ENCODE results near the gene TUB.

Gene TUB

DNA sequence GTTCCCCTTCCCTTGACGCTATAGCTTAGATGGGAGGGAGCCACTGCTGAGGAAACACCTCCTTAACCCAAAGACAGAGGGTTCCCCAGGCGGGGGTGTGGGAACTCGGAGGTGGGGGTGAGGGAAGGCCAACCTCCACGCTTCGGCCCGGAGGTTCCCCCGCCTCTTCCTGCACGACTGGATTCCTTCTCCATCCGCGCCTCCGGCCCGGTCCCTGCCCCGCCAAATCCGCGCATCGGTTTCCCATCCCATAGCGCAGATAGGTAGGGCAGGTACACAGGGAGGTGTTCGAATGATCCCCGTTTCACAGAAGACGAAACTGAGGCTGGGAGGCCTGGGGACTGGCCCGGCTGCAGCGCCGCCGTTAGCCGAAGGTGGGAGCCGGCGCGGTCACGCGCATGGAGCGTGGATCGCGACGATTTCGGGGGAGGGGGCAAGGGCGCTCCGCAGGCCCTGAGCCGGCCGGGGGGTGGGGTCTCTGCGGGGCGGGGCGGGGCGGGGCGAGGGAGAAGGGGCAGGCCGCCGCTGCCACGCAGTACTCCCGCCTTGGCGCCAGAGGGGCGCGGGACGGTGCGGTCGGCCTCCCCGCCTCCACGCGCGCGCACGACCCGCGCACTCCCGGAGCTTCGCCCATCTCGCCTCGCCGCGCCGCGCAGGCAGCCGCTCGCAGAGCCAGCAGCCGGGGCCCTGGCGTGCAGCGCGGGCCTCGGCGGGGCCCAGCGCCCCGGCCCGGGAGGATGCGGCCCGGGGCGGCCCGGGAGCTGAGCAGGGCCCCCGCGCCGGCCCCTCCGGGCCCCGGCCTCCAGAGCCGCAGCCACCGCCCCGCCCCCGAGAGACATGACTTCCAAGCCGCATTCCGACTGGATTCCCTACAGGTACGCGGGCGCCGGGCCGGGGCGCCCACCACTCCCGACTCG is at the start of gene TUB:
Gene TUB (plus strand): TSS at position 538 of the 917 bp plus-strand sequence. CDS start 300 bp downstream, at position 838.
- DNase-seq (ENCODE audit: low read depth in 2 of 2): peak in 1 of 2 experiments; percentile 16

- no peak for DNase-seq (ENCODE audit: low read depth in 2 of 2)
These were observed 49.5 kb upstream of the TUB start for GRCh38 chr11:8031248-8032115.

DNA sequence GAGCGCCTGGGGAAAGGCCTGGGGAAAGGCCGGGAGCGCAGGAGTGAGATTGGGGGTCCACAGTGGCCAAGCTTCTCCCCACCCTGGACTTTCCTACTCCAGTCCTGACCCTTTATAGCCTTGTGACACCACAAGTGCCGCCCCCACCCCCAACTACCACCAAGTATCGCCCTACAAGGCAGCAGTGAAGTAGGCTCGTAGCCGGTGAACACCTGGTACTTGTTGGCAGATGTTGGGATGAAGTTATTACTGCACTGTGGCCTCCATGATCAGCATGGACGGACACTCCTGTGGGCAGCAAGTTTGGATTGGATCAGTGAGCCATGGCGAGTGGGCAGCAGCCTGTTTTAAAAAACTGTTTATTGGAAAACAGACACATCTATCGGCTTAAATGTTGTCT is 48.9 kb upstream of the TUB start:
- DNase-seq (ENCODE audit: low read depth in 2 of 2): no peak

DNA sequence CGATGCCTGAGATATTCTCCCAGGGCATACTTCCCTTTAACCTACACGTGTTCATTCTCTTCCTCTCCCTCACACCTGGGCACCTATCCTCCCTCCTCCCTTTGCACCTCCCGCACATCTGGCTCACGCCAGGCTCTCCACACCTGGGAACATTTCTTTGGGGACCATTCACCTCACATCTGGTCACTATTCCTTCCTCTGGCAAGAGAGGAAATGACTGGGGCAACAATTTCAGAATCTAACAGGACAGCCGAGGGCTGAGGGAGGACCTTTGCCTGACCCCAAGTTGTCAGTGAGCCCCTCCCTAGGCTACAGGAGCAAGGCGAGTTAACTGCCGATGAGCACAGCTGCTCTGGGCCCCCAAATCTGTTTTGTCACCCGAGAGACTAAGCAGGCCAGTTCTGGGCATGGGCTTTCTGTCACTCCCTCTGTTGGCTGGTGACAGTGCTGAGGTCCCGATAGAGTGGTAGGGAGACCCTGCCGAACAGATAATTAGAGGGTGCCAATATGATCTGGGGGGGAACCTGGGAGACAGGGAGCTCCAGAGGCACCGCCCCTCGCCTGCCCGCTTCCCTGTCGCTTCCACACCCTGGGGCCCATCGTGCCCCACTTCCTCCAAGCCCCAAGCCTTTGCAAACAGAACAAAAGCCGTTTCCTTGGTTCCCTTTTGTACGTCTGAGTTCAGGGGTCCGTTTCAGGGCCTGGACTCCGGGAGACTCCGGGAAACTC is 48.3 kb upstream of the TUB start:
- DNase-seq (ENCODE audit: low read depth in 2 of 2): no peak

- DNase-seq (ENCODE audit: low read depth in 2 of 2): peak; percentile 18 to 27
These were observed 47.5 kb upstream of the TUB start for GRCh38 chr11:8033305-8034105.

GRCh38 chr11:8034106-8034585 is 46.9 kb upstream of the TUB start:
- DNase-seq (ENCODE audit: low read depth in 2 of 2): no peak

DNA sequence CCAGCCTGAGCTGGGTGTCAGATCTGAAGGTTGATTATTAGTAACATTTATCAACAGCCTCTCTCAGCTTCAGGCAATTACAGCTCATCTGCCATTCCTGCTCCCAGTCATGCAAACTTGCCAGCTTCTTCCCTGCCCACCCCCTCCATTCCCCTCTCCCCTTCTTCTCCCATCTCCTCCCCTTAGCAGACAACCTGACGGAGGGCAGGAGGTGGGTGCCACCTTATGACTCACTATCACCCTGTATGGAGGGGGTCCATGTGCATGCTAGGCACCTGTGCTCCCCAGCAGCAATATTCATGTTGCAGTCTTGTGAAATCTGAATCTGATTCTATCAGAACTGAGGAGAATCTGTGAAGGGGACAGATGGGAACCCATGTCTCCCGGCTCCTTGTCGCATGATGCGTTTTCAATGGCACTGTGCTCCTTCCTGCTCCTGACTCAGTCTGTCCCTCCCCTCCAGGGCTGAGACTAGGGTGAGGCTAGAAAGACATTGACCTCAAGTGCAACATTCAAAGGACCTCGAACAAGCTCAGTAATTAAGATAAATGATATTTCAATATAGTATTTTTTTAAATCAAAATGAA is 46.3 kb upstream of the TUB start:
- no peak for DNase-seq (ENCODE audit: low read depth in 2 of 2)

DNA sequence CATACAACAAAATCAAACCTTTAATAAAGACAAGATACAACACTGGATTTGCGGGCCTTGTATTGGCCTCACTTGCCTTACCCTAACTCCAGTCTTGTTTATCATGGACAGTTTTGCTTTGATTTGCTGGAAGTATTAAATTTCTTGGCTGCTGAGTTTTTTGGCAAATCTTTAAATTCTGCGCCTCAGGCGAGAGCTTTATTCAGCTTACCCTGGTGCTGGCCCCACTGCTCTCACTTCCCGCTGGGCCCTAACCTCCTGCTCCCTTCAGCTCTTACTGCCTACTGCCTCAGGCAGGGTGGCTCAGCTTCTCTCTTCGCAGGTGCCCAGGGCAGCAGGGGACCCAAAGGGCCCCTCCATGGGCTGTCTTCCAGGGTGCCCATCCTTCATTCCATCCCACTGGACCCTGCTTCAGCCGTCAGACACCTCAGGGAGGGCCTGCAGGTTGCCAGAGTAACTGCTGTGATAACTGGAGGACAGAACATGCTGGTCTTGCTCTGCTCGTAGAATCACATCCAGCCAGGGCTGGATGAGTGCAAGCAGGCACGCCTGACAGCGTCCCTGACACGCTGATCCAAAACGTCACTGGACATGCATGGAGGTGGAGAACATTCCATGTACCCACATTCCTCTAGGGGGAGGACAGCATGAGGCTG is 45.7 kb upstream of the TUB start:
- DNase-seq (ENCODE audit: low read depth in 2 of 2): no peak

DNA sequence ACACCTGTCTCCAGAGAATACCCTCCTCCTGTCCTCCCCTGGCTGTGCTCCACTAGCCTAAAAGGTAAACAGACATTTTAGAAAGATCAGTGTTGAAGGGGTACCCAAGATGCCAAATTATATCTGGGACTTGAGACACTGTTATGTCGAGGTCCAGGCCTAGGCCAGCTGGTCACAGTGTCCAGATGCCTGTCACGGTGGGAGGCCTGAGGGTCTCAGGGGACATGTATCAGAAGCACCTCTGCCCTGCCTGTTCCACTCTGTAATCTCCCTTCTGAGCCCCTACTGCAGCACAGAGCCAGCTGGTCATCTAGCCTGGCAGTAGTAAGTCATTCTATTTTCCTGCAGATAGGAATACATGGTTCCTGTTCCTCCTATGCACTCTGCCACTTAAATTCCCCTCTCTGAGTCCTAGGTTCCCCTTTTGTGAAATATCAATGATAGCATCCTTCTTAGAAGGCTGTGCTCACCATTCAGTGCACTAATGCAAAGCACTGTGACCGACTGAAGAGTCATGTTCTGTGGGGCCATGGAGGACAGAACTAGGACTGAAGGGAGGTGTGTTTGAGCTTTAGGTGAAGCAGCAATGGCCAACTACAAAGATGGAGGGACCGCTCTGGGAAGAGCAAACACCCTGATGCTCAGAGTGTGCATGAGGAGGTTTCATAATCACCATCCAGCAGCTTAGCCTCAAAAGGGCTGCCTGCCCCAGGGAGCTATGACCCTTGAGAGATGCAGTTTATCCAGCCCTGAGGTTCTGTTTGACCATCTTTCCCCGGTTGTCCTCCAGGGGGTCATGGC is 44.8 kb upstream of the TUB start:
- DNase-seq (ENCODE audit: low read depth in 2 of 2): no peak

DNA sequence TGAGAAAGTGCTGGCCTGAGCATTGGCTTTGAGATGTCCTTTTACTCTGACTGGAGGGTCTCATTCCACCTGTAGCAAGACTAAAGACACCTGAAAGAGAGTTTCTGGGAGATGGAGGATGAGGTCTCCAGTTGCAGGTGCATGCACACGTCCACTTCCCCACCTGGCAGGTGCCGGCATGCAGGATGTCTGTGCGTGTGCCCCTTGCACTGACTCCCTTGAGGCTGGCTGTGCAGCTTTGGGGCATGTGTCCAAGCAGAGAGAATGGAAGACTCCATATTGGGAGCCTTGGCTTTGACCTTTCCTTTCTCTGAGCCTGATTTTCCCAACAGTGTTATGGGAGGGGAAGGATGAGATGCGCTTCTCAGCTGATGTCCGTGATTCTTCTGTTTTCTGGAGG is 44.0 kb upstream of the TUB start:
- DNase-seq (ENCODE audit: low read depth in 2 of 2): no peak

GRCh38 chr11:8038393-8038792 is 42.6 kb upstream of the TUB start:
- no peak for DNase-seq (ENCODE audit: low read depth in 2 of 2)

DNA sequence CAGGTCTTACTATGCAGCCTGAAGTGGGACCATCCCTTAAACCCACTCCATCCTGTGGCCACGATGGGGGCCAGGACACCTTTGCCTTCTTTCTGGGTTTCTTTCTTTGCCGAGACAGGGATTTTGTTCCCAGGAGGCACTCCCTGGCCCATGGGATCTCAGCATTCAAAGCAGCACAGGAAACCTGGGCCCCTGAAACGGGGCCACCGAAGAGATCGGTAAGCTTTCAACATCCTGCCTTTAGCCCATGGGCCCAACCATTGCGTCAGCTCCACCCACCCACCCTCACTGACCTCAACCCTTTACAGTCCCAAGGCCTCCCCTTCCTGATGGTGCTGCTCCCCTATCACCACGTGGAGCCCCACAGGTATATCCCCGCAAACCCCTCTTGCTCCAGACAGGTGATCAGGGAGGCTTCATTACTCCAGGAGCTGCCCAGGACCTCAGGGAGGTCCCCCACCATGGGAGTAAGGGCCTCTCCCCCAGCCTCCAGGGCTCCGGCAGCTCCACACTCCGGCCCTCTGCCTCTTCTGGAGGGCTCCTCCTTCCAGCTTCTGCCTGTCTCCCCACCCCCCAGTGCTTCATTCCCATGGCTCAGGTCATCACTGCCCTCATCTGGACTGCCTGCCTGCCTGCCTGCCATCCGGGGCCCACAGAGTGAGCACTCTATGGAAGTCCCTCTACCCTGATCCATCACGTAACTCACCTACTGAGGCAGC is 42.0 kb upstream of the TUB start:
- DNase-seq (ENCODE audit: low read depth in 2 of 2): no peak

DNA sequence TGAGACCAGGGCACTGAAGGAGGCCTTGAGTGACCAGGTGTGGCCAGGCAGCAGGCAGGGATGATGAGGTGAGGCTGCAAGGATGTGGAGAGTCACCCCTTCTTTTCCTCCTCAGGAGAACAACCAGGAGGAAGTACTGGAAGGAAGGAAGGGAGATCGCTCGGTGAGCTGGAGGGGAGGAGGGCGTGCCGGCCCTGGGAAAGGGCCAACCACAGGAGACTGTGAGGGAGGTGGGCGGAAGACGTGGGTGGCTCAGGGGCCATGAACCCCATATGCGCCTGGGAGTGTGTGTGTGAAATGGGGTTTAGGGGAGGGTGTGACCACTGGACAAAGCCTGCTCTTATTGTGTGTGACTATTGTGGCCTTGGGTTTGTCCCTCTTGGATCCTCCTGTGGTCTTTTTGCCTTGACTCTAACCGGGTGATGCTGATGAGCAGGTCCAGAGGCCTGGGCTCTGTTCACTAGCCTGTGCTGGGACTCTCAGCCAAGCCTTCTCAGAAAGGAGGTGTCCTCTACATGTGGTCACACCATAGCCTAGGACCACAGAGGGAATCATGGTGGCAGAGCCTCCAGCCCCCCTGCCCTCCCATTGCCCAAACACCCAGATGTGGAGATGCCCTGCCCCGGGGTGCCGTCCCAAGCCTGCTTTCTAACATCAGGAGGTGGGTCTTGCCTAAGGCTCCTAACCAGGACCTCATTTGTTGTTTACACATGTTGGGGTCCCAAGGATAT is 41.3 kb upstream of the TUB start:
- no peak for DNase-seq (ENCODE audit: low read depth in 2 of 2)

DNA sequence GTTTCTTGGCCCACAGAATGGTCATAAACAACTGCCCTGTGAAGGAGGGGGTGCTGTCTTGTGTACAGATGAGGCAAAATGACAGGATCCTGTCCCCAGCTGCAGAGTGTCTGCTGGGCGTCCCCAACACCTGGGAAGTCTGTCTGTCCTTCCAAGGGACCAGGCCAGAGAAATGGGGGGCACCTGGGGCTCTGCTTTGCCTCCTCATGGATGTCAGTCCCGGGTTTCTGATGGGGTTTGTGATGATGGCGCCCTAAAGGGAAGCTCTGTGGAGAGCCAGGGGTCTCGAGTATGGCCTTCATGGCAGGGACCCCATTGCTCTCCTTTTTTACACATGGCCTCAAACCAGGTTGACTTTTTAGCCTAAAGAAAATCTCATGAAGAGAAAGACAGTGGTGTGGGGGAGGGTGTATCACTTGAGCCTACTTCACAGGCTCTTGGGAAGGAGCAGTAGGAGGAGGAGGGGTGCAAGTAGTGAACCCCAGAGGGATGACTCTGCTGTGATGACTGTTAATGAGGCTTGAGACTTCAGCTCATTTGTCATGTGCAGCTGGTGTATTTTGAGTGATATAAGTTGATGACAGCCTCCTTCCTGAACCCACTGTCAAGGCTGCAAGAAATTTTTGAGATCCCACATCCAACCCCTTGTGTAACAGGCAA is 40.6 kb upstream of the TUB start:
- DNase-seq (ENCODE audit: low read depth in 2 of 2): no peak

- no peak for DNase-seq (ENCODE audit: low read depth in 2 of 2)
These were observed 40.1 kb upstream of the TUB start for GRCh38 chr11:8040921-8041285.

DNA sequence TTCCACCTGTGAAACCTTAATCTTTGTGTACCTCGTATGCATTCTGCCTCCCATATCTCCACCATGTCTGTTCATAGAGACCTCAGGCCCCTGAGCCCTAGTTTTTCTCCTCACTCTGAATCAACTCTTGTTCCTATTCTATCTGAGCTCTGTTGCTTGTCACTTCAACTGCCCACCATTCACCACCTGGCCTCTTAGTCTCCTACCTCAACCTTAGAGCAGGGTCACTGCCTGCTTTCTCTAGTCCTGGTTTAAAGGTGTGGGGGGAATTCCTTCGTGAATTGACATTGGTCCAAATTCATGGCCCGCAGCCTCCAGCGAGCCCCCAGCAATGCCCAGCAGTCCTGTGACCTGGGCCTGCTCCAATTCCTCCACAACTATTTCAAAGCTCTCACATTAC is 39.4 kb upstream of the TUB start:
- no peak for DNase-seq (ENCODE audit: low read depth in 2 of 2)

GRCh38 chr11:8043756-8044155 is 37.3 kb upstream of the TUB start:
- DNase-seq (ENCODE audit: low read depth in 2 of 2): no peak

Measured in stimulated activated CD4-positive, alpha-beta T cell treated with anti-CD3 and anti-CD28 coated beads, Interleukin-12 subunit alpha, Interleukin-12 subunit beta, amount 100 ng/mL, for 24 hours (primary cell).